Prostate gland (tissue), 2 donors: ENCODE measurements around the gene BOD1L1. TPM values are rescaled to one million over a fixed set of nuclear protein-coding genes. Genes with fewer than 3 reads are reported as not detected.

ENCODE experiments used
- DNase-seq: peaks from one replicate; pipeline ENCODE4 v3.0.0-alpha.2; 2019; ENCODE audit warnings: low spot score
- H3K27ac ChIP-seq, 2 donors: fragments of 200-600 bp; sonication (generic); 2 replicates each; pipeline ENCODE4 v1.5.1; 2017 to 2019
- H3K27me3 ChIP-seq: fragments of 200-600 bp; sonication (generic); replicated peaks from 2 replicates; pipeline ENCODE4 v1.5.1; 2019; ENCODE audit not compliant: insufficient read depth
- H3K36me3 ChIP-seq, 2 donors: fragments of 200-600 bp; sonication (generic); 1 replicate in 1 of 2; 2 replicates in 1 of 2; pipeline versions ENCODE4 v1.5.1 to v1.8.1; 2017 to 2019
- H3K4me1 ChIP-seq: fragments of 200-600 bp; sonication (generic); replicated peaks from 2 replicates; pipeline ENCODE4 v1.5.1; 2019
- H3K4me3 ChIP-seq, 2 donors: fragments of 200-600 bp; sonication (generic); 2 replicates each; pipeline ENCODE4 v1.5.1; 2017 to 2019
- H3K9me3 ChIP-seq: fragments of 200-600 bp; sonication (generic); 2 replicates; pipeline ENCODE4 v1.5.1; 2017
- CTCF ChIP-seq, 4 experiments: fragments of 200-600 bp in 2 of 4; fragments of 450-650 bp in 2 of 4; sonication (generic) in 2 of 4; IDR thresholded peaks; 1 replicate in 3 of 4; 2 replicates in 1 of 4; pipeline ENCODE4 v1.5.1; 2016 to 2019; ENCODE audit warnings: antibody characterized with exemption in 4 of 4, mild to moderate bottlenecking in 2 of 4, moderate library complexity in 2 of 4
- POLR2A ChIP-seq: fragments of 450-650 bp; IDR thresholded peaks from one replicate; pipeline ENCODE4 v1.6.1; 2016; ENCODE audit warnings: antibody characterized with exemption, mild to moderate bottlenecking
- POLR2AphosphoS5 ChIP-seq: sonication (generic); formaldehyde crosslinking; IDR thresholded peaks from one replicate; pipeline ENCODE4 v1.6.1; 2017; ENCODE audit warnings: antibody characterized with exemption
- WGBS: methylation state at CpG from one replicate; pipeline ENCODE4 v1.1.5; 2018; 5-methylcytosine and 5-hydroxymethylcytosine counted together
- intact Hi-C: fragments of 100-400 bp; cut with DNase I; formaldehyde crosslinking; loops from one replicate; pipeline ENCODE4 v1.14.2; 2022
- total RNA-seq, 2 donors: library from RNA; depleted of rRNA; stranded (reverse); fragments of >200 nt; gene quantifications; one replicate each; pipeline ENCODE4 v1.1.0, GENCODE V29; 2016

The BOD1L1 gene
- total RNA-seq, 2 donors from 2014 or later, result 27.7 to 73.6 TPM

- no peak for DNase-seq
- Histone ChIP-seq H3K9me3 (no peaks in the 10 kb centered on the region), H3K4me1 (no peaks in the 10 kb centered on the region), H3K4me3 (no peak overlapping the region), H3K36me3 (no peaks in the 10 kb centered on the region), H3K27ac (no peak overlapping the region), H3K27me3 (peaks cover 64% of the 10 kb centered on the region)
- intact Hi-C loops, result no loop called here
- WGBS, result 61% methylated on average over 21 of the region's 27 CpGs
- TF ChIP-seq POLR2AphosphoS5 (no peak), POLR2A (no peak), CTCF (IDR thresholded peaks at IDR 0.05) (no peak)
Measured at GRCh38 chr4:13542577-13543031, 84.9 kb downstream of the BOD1L1 start.

GRCh38 chr4:13541720-13542576, 85.6 kb downstream of the BOD1L1 start:
- WGBS, result 6% methylated on average over 52 of the region's 79 CpGs
- Histone ChIP-seq H3K27me3 (peaks cover 69% of the 10 kb centered on the region), H3K27ac (no peak overlapping the region), H3K36me3 (no peaks in the 10 kb centered on the region), H3K4me1 (no peaks in the 10 kb centered on the region), H3K9me3 (no peaks in the 10 kb centered on the region), H3K4me3 (no peak overlapping the region)
- intact Hi-C loops, result no loop called here
- peak; percentile 15 for TF ChIP-seq POLR2AphosphoS5
- no peak for TF ChIP-seq POLR2A
- peak in 3 of 4 experiments; percentile 26 to 50 (median 28) for TF ChIP-seq CTCF (IDR thresholded peaks at IDR 0.05)
- peak; percentile 49 for DNase-seq

GRCh38 chr4:13541176-13541604, 86.3 kb downstream of the BOD1L1 start:
- Histone ChIP-seq H3K9me3 (no peaks in the 10 kb centered on the region), H3K36me3 (no peaks in the 10 kb centered on the region), H3K4me3 (no peak overlapping the region), H3K27me3 (peaks cover 64% of the 10 kb centered on the region), H3K27ac (no peak overlapping the region), H3K4me1 (no peaks in the 10 kb centered on the region)
- intact Hi-C loops, result no loop called here
- TF ChIP-seq POLR2A, result no peak
- no peak for TF ChIP-seq CTCF (IDR thresholded peaks at IDR 0.05)
- TF ChIP-seq POLR2AphosphoS5, result no peak
- no peak for DNase-seq
- WGBS, result 45% methylated on average over 10 of the region's 10 CpGs

GRCh38 chr4:13540446-13541175, 86.9 kb downstream of the BOD1L1 start:
- H3K36me3 ChIP-seq, result no peaks in the 10 kb centered on the region
- no peaks in the 10 kb centered on the region for H3K9me3 ChIP-seq
- no peak overlapping the region for H3K27ac ChIP-seq
- H3K4me1 ChIP-seq, result no peaks in the 10 kb centered on the region
- peaks cover 66% of the 10 kb centered on the region for H3K27me3 ChIP-seq
- H3K4me3 ChIP-seq, result no peak overlapping the region
- TF ChIP-seq CTCF (IDR thresholded peaks at IDR 0.05) (no peak), POLR2A (no peak), POLR2AphosphoS5 (no peak)
- intact Hi-C loops, result no loop called here
- no peak for DNase-seq
- 32% methylated on average over 23 of the region's 23 CpGs for WGBS
